H1 (cell line): ENCODE data around the gene MACROD2. TPM values are rescaled to one million over a fixed set of nuclear protein-coding genes. Genes with fewer than 3 reads are reported as not detected.

ENCODE experiments used
- CTCF ChIA-PET: fragments of 300-600 bp; sonication (Branson Sonifier 250); formaldehyde crosslinking; loops from one replicate; lab custom pipeline; 2021; ENCODE audit not compliant: partially characterized antibody; lab: Charles Lee
- POLR2A ChIA-PET: fragments of 300-600 bp; sonication (Branson Sonifier 250); formaldehyde crosslinking; loops from one replicate; lab custom pipeline; 2021; ENCODE audit warnings: inconsistent platforms; ENCODE audit not compliant: partially characterized antibody; lab: Charles Lee
- DNase-seq, 2 experiments: peaks; one replicate each; pipeline versions ENCODE4 v3.0.0 to v3.0.0-alpha.2; 2010 to 2022; ENCODE audit warnings: low spot score in 2 of 2, low read depth in 1 of 2, mixed read lengths in 1 of 2
- FAIRE-seq: peaks from 2 replicates; lab custom pipeline; 2011; peaks lifted over from hg19 to GRCh38; lab: Jason Lieb, UNC
- H2AFZ ChIP-seq: 2 replicates; pipeline ENCODE4 v1.8.1; 2012; ENCODE audit warnings: low read length, inconsistent platforms
- H2AK5ac ChIP-seq: 2 replicates; pipeline ENCODE4 v1.6.1; 2013; ENCODE audit warnings: low read depth, low read length
- H2BK120ac ChIP-seq: replicated peaks from 2 replicates; pipeline ENCODE3; 2013; ENCODE audit warnings: low read depth, low read length, inconsistent platforms
- H2BK12ac ChIP-seq: 2 replicates; pipeline ENCODE4 v1.6.1; 2013; ENCODE audit warnings: low read depth, low read length
- H2BK15ac ChIP-seq: 2 replicates; pipeline ENCODE4 v1.6.1; 2013; ENCODE audit warnings: low read length
- H2BK20ac ChIP-seq: 2 replicates; pipeline ENCODE4 v1.6.1; 2013; ENCODE audit warnings: low read length
- H2BK5ac ChIP-seq: 2 replicates; pipeline ENCODE4 v1.6.1; 2013; ENCODE audit warnings: low read depth, low read length
- H3K14ac ChIP-seq: 2 replicates; pipeline ENCODE4 v1.6.1; 2013; ENCODE audit warnings: inconsistent platforms; ENCODE audit not compliant: insufficient read length
- H3K18ac ChIP-seq: 2 replicates; pipeline ENCODE4 v1.6.1; 2013; ENCODE audit warnings: low read length; ENCODE audit errors: extremely low read depth
- H3K23ac ChIP-seq: 2 replicates; pipeline ENCODE4 v1.6.1; 2013; ENCODE audit warnings: inconsistent platforms; ENCODE audit not compliant: insufficient read length
- H3K23me2 ChIP-seq: 2 replicates; pipeline ENCODE4 v1.6.1; 2013; ENCODE audit warnings: low read depth, low read length
- H3K27ac ChIP-seq: 2 replicates; pipeline ENCODE4 v1.6.1; 2011; ENCODE audit warnings: low read depth, low read length, inconsistent platforms
- H3K27me3 ChIP-seq, 4 experiments: replicated peaks in 1 of 4; 1 replicate in 1 of 4; 2 replicates in 3 of 4; pipeline versions ENCODE4 v1.6.1 to v1.8.1; 2011 to 2013; ENCODE audit warnings: low read length in 3 of 4, mild to moderate bottlenecking in 3 of 4, inconsistent platforms in 2 of 4, mixed read lengths in 2 of 4, moderate library complexity in 1 of 4; ENCODE audit not compliant: control insufficient read depth in 3 of 4, insufficient read depth in 3 of 4; ENCODE audit errors: extremely low read depth in 1 of 4
- H3K36me3 ChIP-seq, 4 experiments: 2 replicates each; pipeline versions ENCODE4 v1.6.1 to v1.8.1; 2011 to 2013; ENCODE audit warnings: mild to moderate bottlenecking in 4 of 4, low read length in 3 of 4, moderate library complexity in 2 of 4, control low read depth in 1 of 4, inconsistent platforms in 1 of 4; ENCODE audit not compliant: insufficient read depth in 4 of 4, control insufficient read depth in 2 of 4
- H3K4ac ChIP-seq: replicated peaks from 2 replicates; pipeline ENCODE3; 2013; ENCODE audit warnings: low read length, low read depth, mixed read lengths, inconsistent platforms; ENCODE audit not compliant: insufficient read length
- H3K4me1 ChIP-seq, 4 experiments: replicated peaks in 1 of 4; 1 replicate in 1 of 4; 2 replicates in 3 of 4; pipeline versions ENCODE4 v1.6.1 to v1.8.1; 2011 to 2013; ENCODE audit warnings: low read length in 3 of 4, inconsistent platforms in 2 of 4, mixed read lengths in 1 of 4; ENCODE audit not compliant: insufficient read depth in 4 of 4, control insufficient read depth in 3 of 4
- H3K4me2 ChIP-seq, 2 experiments: 2 replicates each; pipeline versions ENCODE4 v1.6.1 to v1.8.1; 2011 to 2013; ENCODE audit warnings: low read depth in 2 of 2, low read length in 2 of 2, control low read depth in 1 of 2, inconsistent platforms in 1 of 2, mild to moderate bottlenecking in 1 of 2; ENCODE audit not compliant: insufficient read depth in 1 of 2
- H3K4me3 ChIP-seq, 4 experiments: fragments of 200-600, 300-600 bp in 1 of 4; sonication (generic), shearing (Covaris generic), sonication (Bioruptor Twin) in 1 of 4; 2 replicates each; pipeline versions ENCODE4 v1.5.1 to v1.8.1; 2011 to 2016; ENCODE audit warnings: low read length in 4 of 4, low read depth in 3 of 4, control low read depth in 2 of 4, inconsistent platforms in 2 of 4, mild to moderate bottlenecking in 2 of 4, mixed read lengths in 1 of 4, moderate library complexity in 1 of 4; ENCODE audit not compliant: insufficient read depth in 2 of 4; ENCODE audit errors: extremely low read depth in 1 of 4
- H3K56ac ChIP-seq: replicated peaks from 2 replicates; pipeline ENCODE3; 2013; ENCODE audit warnings: low read depth, mild to moderate bottlenecking, mixed read lengths, low read length, inconsistent platforms; ENCODE audit not compliant: insufficient read length
- H3K79me1 ChIP-seq: 2 replicates; pipeline ENCODE4 v1.6.1; 2013; ENCODE audit warnings: low read depth, low read length, control low read depth
- H3K79me2 ChIP-seq, 2 experiments: 2 replicates each; pipeline versions ENCODE4 v1.6.1 to v1.8.1; 2012 to 2013; ENCODE audit warnings: low read length in 2 of 2, mild to moderate bottlenecking in 2 of 2, inconsistent platforms in 1 of 2; ENCODE audit not compliant: insufficient read depth in 2 of 2, control insufficient read depth in 1 of 2
- H3K9ac ChIP-seq, 4 experiments: replicated peaks in 1 of 4; 1 replicate in 1 of 4; 2 replicates in 3 of 4; pipeline versions ENCODE4 v1.6.1 to v1.8.1; 2011 to 2013; ENCODE audit warnings: low read depth in 3 of 4, low read length in 3 of 4, control low read depth in 2 of 4, mild to moderate bottlenecking in 2 of 4, moderate library complexity in 2 of 4, inconsistent platforms in 1 of 4; ENCODE audit errors: extremely low read depth in 1 of 4
- H3K9me3 ChIP-seq, 2 experiments: 2 replicates each; pipeline versions ENCODE4 v1.6.1 to v1.8.1; 2012 to 2013; ENCODE audit warnings: mild to moderate bottlenecking in 2 of 2, moderate library complexity in 2 of 2, control low read depth in 1 of 2, inconsistent platforms in 1 of 2, low read depth in 1 of 2, low read length in 1 of 2, mixed read lengths in 1 of 2; ENCODE audit not compliant: insufficient read depth in 2 of 2
- H4K20me1 ChIP-seq, 2 experiments: replicated peaks in 1 of 2; 2 replicates each; pipeline versions ENCODE3 to v1.8.1; 2011 to 2013; ENCODE audit warnings: inconsistent platforms in 2 of 2, low read length in 2 of 2, mild to moderate bottlenecking in 1 of 2; ENCODE audit not compliant: insufficient read depth in 2 of 2, control insufficient read depth in 1 of 2
- H4K5ac ChIP-seq: 2 replicates; pipeline ENCODE4 v1.6.1; 2013; ENCODE audit warnings: low read length, low read depth, mixed read lengths, inconsistent platforms; ENCODE audit not compliant: insufficient read length
- H4K8ac ChIP-seq: 2 replicates; pipeline ENCODE4 v1.8.0; 2013; ENCODE audit warnings: mild to moderate bottlenecking, moderate library complexity, low read length, inconsistent platforms; ENCODE audit not compliant: insufficient read depth; ENCODE audit errors: extremely low read depth
- H4K91ac ChIP-seq: replicated peaks from 2 replicates; pipeline ENCODE3; 2013; ENCODE audit warnings: low read length, mixed read lengths, inconsistent platforms; ENCODE audit not compliant: insufficient read length
- BCL11A ChIP-seq, 2 experiments: IDR thresholded peaks; one replicate each; pipeline ENCODE4 v1.6.1; 2011; ENCODE audit warnings: low read depth in 2 of 2, low read length in 2 of 2, mild to moderate bottlenecking in 2 of 2
- CREB1 ChIP-seq: IDR thresholded peaks from 2 replicates; pipeline ENCODE4 v1.6.1; 2012; ENCODE audit warnings: inconsistent platforms
- GABPA ChIP-seq: IDR thresholded peaks from 2 replicates; pipeline ENCODE4 v1.6.1; 2011; ENCODE audit warnings: mild to moderate bottlenecking, low read length, moderate library complexity, borderline replicate concordance; ENCODE audit not compliant: insufficient read depth
- RAD21 ChIP-seq, 2 experiments: IDR thresholded peaks in 1 of 2; conservative IDR thresholded peaks in 1 of 2; 2 replicates each; pipeline ENCODE4 v1.6.1; 2011; ENCODE audit warnings: low read depth in 2 of 2, low read length in 2 of 2, improper control_type of control experiment in 1 of 2, inconsistent platforms in 1 of 2, mild to moderate bottlenecking in 1 of 2, moderate library complexity in 1 of 2
- RFX5 ChIP-seq: IDR thresholded peaks from 2 replicates; pipeline ENCODE4 v1.6.1; 2011; ENCODE audit warnings: low read depth, low read length, improper control_type of control experiment, borderline replicate concordance
- RXRA ChIP-seq: IDR thresholded peaks from 2 replicates; pipeline ENCODE4 v1.6.1; 2011; ENCODE audit warnings: low read depth, mild to moderate bottlenecking, low read length, moderate library complexity; ENCODE audit not compliant: insufficient read depth
- SAP30 ChIP-seq: fragments of 300-600 bp; sonication (generic); IDR thresholded peaks from 2 replicates; pipeline ENCODE4 v1.7.1; 2012; ENCODE audit warnings: low read length, moderate library complexity, mild to moderate bottlenecking, inconsistent platforms; ENCODE audit not compliant: insufficient read depth, insufficient replicate concordance
- SIX5 ChIP-seq: IDR thresholded peaks from 2 replicates; pipeline ENCODE4 v1.6.1; 2011; ENCODE audit warnings: mild to moderate bottlenecking, low read depth, low read length
- SP2 ChIP-seq: IDR thresholded peaks from 2 replicates; pipeline ENCODE4 v1.6.1; 2012; ENCODE audit warnings: mild to moderate bottlenecking, low read length, inconsistent platforms
- SP4 ChIP-seq: IDR thresholded peaks from 2 replicates; pipeline ENCODE4 v1.6.1; 2012; ENCODE audit warnings: low read length, inconsistent platforms
- SRF ChIP-seq: IDR thresholded peaks from 2 replicates; pipeline ENCODE4 v1.6.1; 2011; ENCODE audit warnings: mild to moderate bottlenecking, low read depth, low read length, moderate library complexity
- WGBS, 2 experiments: shearing (Covaris generic) in 1 of 2; methylation state at CpG; one replicate each; pipeline versions ENCODE4 v1.1.6 to v1.1.7; 2013 to 2015; ENCODE audit warnings: low lambda C conversion rate in 2 of 2, mixed read lengths in 2 of 2, inconsistent platforms in 1 of 2, low coverage in 1 of 2, missing lambda C conversion rate in 1 of 2; ENCODE audit not compliant: insufficient replicate concordance in 2 of 2, insufficient coverage in 1 of 2, insufficient read length in 1 of 2; ENCODE audit errors: extremely low coverage in 1 of 2, missing lambda C conversion rate in 1 of 2; 5-methylcytosine and 5-hydroxymethylcytosine counted together
- polyA plus RNA-seq, 7 experiments: library from polyadenylated mRNA; depleted of rRNA in 3 of 7; stranded (reverse) in 5 of 7; unstranded in 2 of 7; fragments of >200 nt in 5 of 7; fragments of 200-250 nt in 2 of 7; gene quantifications; 1 replicate in 5 of 7; 2 replicates in 1 of 7; 4 replicates in 1 of 7; pipeline versions ENCODE4 v1.2.1 to v1.2.3, GENCODE V29; 2011 to 2013; ENCODE audit warnings: missing spikeins in 2 of 7, mixed read lengths in 2 of 7
- total RNA-seq: library from RNA; stranded (reverse); fragmentation: NEBNext Ultra II Directional; extraction: Animal tissue kit (Norgen Biotek cat#: 25700); gene quantifications from 2 replicates; pipeline ENCODE4 v1.2.1, GENCODE V29; 2021
- TF ChIP-seq, protein P1 (sequence below): IDR thresholded peaks from 2 replicates; pipeline ENCODE4 v1.6.1; 2011; ENCODE audit warnings: low read depth, mild to moderate bottlenecking, low read length; ENCODE audit not compliant: insufficient read depth
- TF ChIP-seq, protein P2 (sequence below): IDR thresholded peaks from 2 replicates; pipeline ENCODE4 v1.6.1; 2012; ENCODE audit warnings: inconsistent platforms

Gene MACROD2
- total and polyA plus RNA-seq, 2 of the 8 experiments (the other 6 are each of a cell fraction or from before 2014, with no cell fraction given) = 0.70 to 3.9 TPM

DNA sequence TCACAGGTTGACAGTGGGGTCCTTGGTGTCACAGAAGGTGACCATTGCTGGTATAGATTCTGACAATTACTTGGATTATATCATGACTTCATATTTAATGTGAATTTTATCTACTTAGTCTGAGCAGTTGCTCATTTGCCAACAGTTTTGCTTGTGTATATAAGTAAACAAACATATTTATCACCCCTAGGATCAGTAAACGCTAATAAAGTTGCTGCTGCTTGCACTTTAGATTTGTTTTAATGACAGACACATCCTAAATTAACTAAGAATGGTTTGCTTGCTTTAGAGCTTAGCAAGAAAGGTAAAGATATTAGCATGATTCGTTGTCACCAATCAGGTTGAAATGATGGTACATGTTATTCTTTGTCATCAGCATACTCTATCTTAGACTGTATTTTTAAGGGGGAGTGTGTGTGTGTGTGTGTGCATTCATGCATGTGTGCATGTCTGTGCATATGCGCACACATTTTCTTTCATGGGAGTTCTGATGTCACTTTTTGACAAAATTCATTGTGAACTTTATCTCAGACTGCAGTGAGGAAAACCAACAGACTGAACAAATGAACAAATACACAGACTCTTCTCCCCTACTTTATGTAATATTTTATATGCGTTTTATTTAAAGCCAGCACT, 1124.7 kb downstream of the MACROD2 start:
- H2BK5ac ChIP-seq = no peak overlapping the region
- no peak overlapping the region for H2BK15ac ChIP-seq
- ChIA-PET POLR2A (no interaction called here), CTCF (interaction anchor here (0.6 kb wide), 1 partner anchor 154 kb away, joined by 3 read pairs; no protein-coding TSS in a partner anchor)
- no peak overlapping the region for H3K4me2 ChIP-seq
- no peak overlapping the region for H2BK20ac ChIP-seq
- no peaks in the 10 kb centered on the region for H3K23me2 ChIP-seq
- no peaks in the 10 kb centered on the region for H3K36me3 ChIP-seq
- no peak for FAIRE-seq
- H3K23ac ChIP-seq = no peak overlapping the region
- no peak overlapping the region for H2AK5ac ChIP-seq
- no peak overlapping the region for H2AFZ ChIP-seq
- H2BK120ac ChIP-seq = no peak overlapping the region
- no peak overlapping the region for H3K27ac ChIP-seq
- WGBS, 2 experiments = 90% methylated on average over 4 of the region's 4 CpGs; no CpG with 5 or more reads in 1 of the 2 experiments
- no peak overlapping the region for H3K18ac ChIP-seq
- H3K79me2 ChIP-seq = no peaks in the 10 kb centered on the region
- H3K4me3 ChIP-seq = no peak overlapping the region
- H2BK12ac ChIP-seq = no peak overlapping the region
- H3K4ac ChIP-seq = no peak overlapping the region
- no peaks in the 10 kb centered on the region for H3K4me1 ChIP-seq
- no peak for DNase-seq
- H4K8ac ChIP-seq = no peak overlapping the region
- no peaks in the 10 kb centered on the region for H4K20me1 ChIP-seq
- H3K9me3 ChIP-seq = no peaks in the 10 kb centered on the region
- no peaks in the 10 kb centered on the region for H3K27me3 ChIP-seq
- no peak overlapping the region for H4K5ac ChIP-seq
- H3K56ac ChIP-seq = no peak overlapping the region
- no peaks in the 10 kb centered on the region for H3K79me1 ChIP-seq
- no peak overlapping the region for H3K9ac ChIP-seq
- no peak overlapping the region for H4K91ac ChIP-seq
- no peak overlapping the region for H3K14ac ChIP-seq
- TF ChIP-seq BCL11A (IDR thresholded peaks at IDR 0.05; ENCODE audit: low read depth in 2 of 2, low read length in 2 of 2) = no peak
- no peak for TF ChIP-seq SP4
- no peak for TF ChIP-seq RAD21 (IDR thresholded peaks at IDR 0.05 in 1 of 2, conservative IDR thresholded peaks at IDR 0.05 in 1 of 2; ENCODE audit: low read depth in 2 of 2, low read length in 2 of 2)
- no peak for TF ChIP-seq SIX5
- TF ChIP-seq, protein P1, sequence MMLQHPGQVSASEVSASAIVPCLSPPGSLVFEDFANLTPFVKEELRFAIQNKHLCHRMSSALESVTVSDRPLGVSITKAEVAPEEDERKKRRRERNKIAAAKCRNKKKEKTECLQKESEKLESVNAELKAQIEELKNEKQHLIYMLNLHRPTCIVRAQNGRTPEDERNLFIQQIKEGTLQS = no peak
- no peak for TF ChIP-seq CREB1
- TF ChIP-seq SRF = no peak
- no peak for TF ChIP-seq SP2
- no peak for TF ChIP-seq RXRA
- TF ChIP-seq SAP30 = no peak
- TF ChIP-seq, protein P2, sequence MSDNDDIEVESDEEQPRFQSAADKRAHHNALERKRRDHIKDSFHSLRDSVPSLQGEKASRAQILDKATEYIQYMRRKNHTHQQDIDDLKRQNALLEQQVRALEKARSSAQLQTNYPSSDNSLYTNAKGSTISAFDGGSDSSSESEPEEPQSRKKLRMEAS = no peak
- TF ChIP-seq RFX5 = no peak
- no peak for TF ChIP-seq GABPA
